GM12878 (cell line): ENCODE results near the gene NCBP2L. TPM values are rescaled to one million over a fixed set of nuclear protein-coding genes. Genes with fewer than 3 reads are reported as not detected.

ENCODE experiments used
- ATAC-seq: fragments of 200-7000 bp; cut with Tn5 transposase; 3 replicates; pipeline ENCODE4 v1.9.1; 2020; ENCODE audit warnings: mild to moderate bottlenecking, moderate library complexity
- BruUV-seq: library from RNA; stranded (reverse); fragments of 400-500 nt; replicated peaks from 2 replicates; lab custom pipeline; 2021; lab: Mats Ljungman, UMichigan
- CTCF ChIA-PET: fragments of 300-600 bp; sonication (Branson Sonifier 250); formaldehyde crosslinking; extraction: SDS; loops from one replicate; lab custom pipeline; 2021; ENCODE audit warnings: inconsistent platforms; lab: Yijun Ruan, JAX
- POLR2A ChIA-PET: fragments of 350-600 bp; formaldehyde crosslinking; extraction: SDS; loops from one replicate; lab custom pipeline; 2021; ENCODE audit warnings: inconsistent platforms; lab: Charles Lee
- RAD21 ChIA-PET: fragments of 300-600 bp; sonication (Branson Sonifier 250); formaldehyde crosslinking; loops from one replicate; lab custom pipeline; 2023; ENCODE audit warnings: antibody characterized with exemption; ENCODE audit not compliant: unreplicated experiment; lab: Charles Lee
- SMC1A ChIA-PET: fragments of 300-600 bp; sonication (Branson Sonifier 250); formaldehyde crosslinking; loops from one replicate; lab custom pipeline; 2023; ENCODE audit not compliant: unreplicated experiment, uncharacterized antibody; lab: Charles Lee
- DNase-seq: peaks from one replicate; pipeline ENCODE4 v3.0.0-alpha.2; 2011; ENCODE audit warnings: low read depth, low spot score
- FAIRE-seq: peaks from 3 replicates; lab custom pipeline; 2011; peaks lifted over from hg19 to GRCh38; lab: Jason Lieb, UNC
- H2AFZ ChIP-seq: 2 replicates; pipeline ENCODE4 v1.6.0; 2011; ENCODE audit warnings: low read depth, low read length, control low read depth; ENCODE audit not compliant: control insufficient read depth
- H3K27ac ChIP-seq: 2 replicates; pipeline ENCODE4 v1.5.1; 2011; ENCODE audit warnings: control low read depth; ENCODE audit not compliant: control insufficient read depth, insufficient read depth
- H3K27me3 ChIP-seq, 2 experiments: replicated peaks in 1 of 2; 2 replicates each; pipeline versions ENCODE4 v1.6.0 to v1.6.1; 2011; ENCODE audit warnings: low read length in 1 of 2; ENCODE audit not compliant: control insufficient read depth in 2 of 2, insufficient read depth in 2 of 2
- H3K36me3 ChIP-seq, 2 experiments: 2 replicates each; pipeline ENCODE4 v1.5.1; 2011; ENCODE audit warnings: low read length in 1 of 2; ENCODE audit not compliant: control insufficient read depth in 2 of 2, insufficient read depth in 2 of 2
- H3K4me1 ChIP-seq: 2 replicates; pipeline ENCODE4 v1.6.1; 2011; ENCODE audit warnings: mild to moderate bottlenecking, low read length, moderate library complexity, mixed read lengths; ENCODE audit not compliant: control insufficient read depth, insufficient read depth
- H3K4me2 ChIP-seq: 2 replicates; pipeline ENCODE4 v1.6.0; 2011; ENCODE audit warnings: control low read depth; ENCODE audit not compliant: control insufficient read depth, insufficient read depth
- H3K4me3 ChIP-seq: fragments of 200-600 bp; sonication (generic); 2 replicates; pipeline ENCODE4 v1.5.1; 2016
- H3K79me2 ChIP-seq: 2 replicates; pipeline ENCODE4 v1.6.0; 2011; ENCODE audit warnings: low read length; ENCODE audit not compliant: control insufficient read depth, insufficient read depth
- H3K9ac ChIP-seq: 2 replicates; pipeline ENCODE4 v1.8.0; 2011; ENCODE audit warnings: low read length, control low read depth, mixed read lengths; ENCODE audit not compliant: control insufficient read depth, insufficient read depth
- H3K9me3 ChIP-seq: replicated peaks from 3 replicates; pipeline ENCODE4 v1.5.1; 2011; ENCODE audit warnings: mild to moderate bottlenecking, low read length; ENCODE audit not compliant: control insufficient read depth, insufficient read depth
- H4K20me1 ChIP-seq: 2 replicates; pipeline ENCODE4 v1.6.0; 2011; ENCODE audit not compliant: control insufficient read depth, insufficient read depth
- KAT2A ChIP-seq: conservative IDR thresholded peaks from 2 replicates; pipeline ENCODE4 v1.6.1; 2011; ENCODE audit warnings: low read depth, low read length; ENCODE audit not compliant: control insufficient read depth
- MXI1 ChIP-seq: fragments of 150-350 bp; IDR thresholded peaks from 2 replicates; pipeline ENCODE4 v1.6.1; 2011; ENCODE audit warnings: low read depth, mild to moderate bottlenecking, inconsistent platforms, low read length, improper control_type of control experiment
- NR2C2 ChIP-seq: IDR thresholded peaks from 2 replicates; pipeline ENCODE4 v1.6.1; 2011; ENCODE audit warnings: borderline replicate concordance, low read depth; ENCODE audit not compliant: control insufficient read depth, insufficient read length
- RELA ChIP-seq: fragments of 450-650 bp; IDR thresholded peaks from 2 replicates; pipeline ENCODE4 v1.8.0; 2014; ENCODE audit warnings: borderline replicate concordance; ENCODE audit not compliant: partially characterized antibody
- SIN3A ChIP-seq: IDR thresholded peaks from 2 replicates; pipeline ENCODE4 v1.6.1; 2012; ENCODE audit warnings: low read depth, low read length, improper control_type of control experiment
- SREBF1 ChIP-seq: IDR thresholded peaks from 2 replicates; pipeline ENCODE4 v1.6.1; 2012; ENCODE audit warnings: mild to moderate bottlenecking, low read length
- USF2 ChIP-seq: IDR thresholded peaks from 2 replicates; pipeline ENCODE4 v1.6.1; 2011; ENCODE audit warnings: low read depth, low read length, improper control_type of control experiment, borderline replicate concordance
- ZNF592 ChIP-seq: fragments of 450-650 bp; IDR thresholded peaks from 2 replicates; pipeline ENCODE4 v1.6.1; 2017; ENCODE audit warnings: mild to moderate bottlenecking, moderate library complexity
- WGBS: methylation state at CpG from one replicate; pipeline ENCODE4 v1.1.6; 2016; ENCODE audit warnings: low lambda C conversion rate; ENCODE audit not compliant: insufficient replicate concordance, insufficient coverage; ENCODE audit errors: missing lambda C conversion rate; 5-methylcytosine and 5-hydroxymethylcytosine counted together
- in situ Hi-C: fragments of 300-500 bp; cut with MboI; formaldehyde crosslinking; loops from 9 replicates; pipeline ENCODE4 v1.14.3; 2018; ENCODE audit warnings: mixed read lengths
- intact Hi-C: fragments of 100-400 bp; cut with micrococcal nuclease; formaldehyde crosslinking; loops from one replicate; pipeline ENCODE4 v1.14.2; 2022; ENCODE audit not compliant: unreplicated experiment
- polyA plus RNA-seq, 11 experiments: library from polyadenylated mRNA; depleted of rRNA in 4 of 11; unstranded in 6 of 11; stranded (reverse) in 5 of 11; fragments of >200 nt; fragmentation: Nextera tagmentation in 4 of 11; fragmentation: Illumina TruSeq in 1 of 11; extraction: Ambion mirVana in 4 of 11; extraction: Trizol in 1 of 11; gene quantifications; 1 replicate in 1 of 11; 2 replicates in 10 of 11; pipeline versions ENCODE4 v1.2.1 to v1.2.3, GENCODE V29; 2011 to 2016; ENCODE audit warnings: inconsistent platforms in 2 of 11, missing spikeins in 2 of 11, low read depth in 1 of 11
- total RNA-seq, 4 experiments: library from RNA; depleted of rRNA in 3 of 4; stranded (reverse); fragments of >200 nt in 3 of 4; fragmentation: Illumina TruSeq in 1 of 4; extraction: Trizol in 1 of 4; gene quantifications; 2 replicates each; pipeline versions ENCODE4 v1.2.1 to v1.2.3, GENCODE V29; 2013 to 2021

Gene NCBP2L
- total and polyA plus RNA-seq, 10 of the 15 experiments (the other 5 are each of a cell fraction or from before 2014, with no cell fraction given): not detected

GRCh38 chrX:107827030-107827831, 49.7 kb downstream of the NCBP2L start:
- H2AFZ ChIP-seq: no peak overlapping the region
- RAD21 ChIA-PET: no interaction called here
- SMC1A ChIA-PET: interaction anchor here (0.7 kb wide), 1 partner anchor 173 kb away, joined by 3 read pairs; no protein-coding TSS in a partner anchor
- no peaks in the 10 kb centered on the region for H3K36me3 ChIP-seq
- no peaks in the 10 kb centered on the region for H3K4me1 ChIP-seq
- WGBS: 46% methylated on average over 13 of the region's 13 CpGs
- POLR2A ChIA-PET: no interaction called here
- CTCF ChIA-PET: no interaction called here
- intact Hi-C loops: no loop called here
- no peak for DNase-seq
- 0 out of 2 replicates have a peak overlapping the region, but pooled peaks have one; percentile 38 for H3K4me2 ChIP-seq
- in situ Hi-C loops: no loop called here
- H3K9me3 ChIP-seq: no peaks in the 10 kb centered on the region
- no peak overlapping the region for H3K27ac ChIP-seq
- no peak overlapping the region for H3K4me3 ChIP-seq
- no peak for TF ChIP-seq USF2
- no peak for TF ChIP-seq KAT2A
- TF ChIP-seq SREBF1: no peak
- no peak for TF ChIP-seq ZNF592
- TF ChIP-seq NR2C2: no peak
- no peak for TF ChIP-seq MXI1
- no peak for TF ChIP-seq SIN3A
- no peak for TF ChIP-seq RELA
- no peaks in the 10 kb centered on the region for H3K79me2 ChIP-seq
- BruUV-seq: no TSS peak
- no peaks in the 10 kb centered on the region; the same call in 1 of the 2 replicates for H4K20me1 ChIP-seq
- H3K9ac ChIP-seq: no peak overlapping the region
- ATAC-seq: no peak
- H3K27me3 ChIP-seq: 0 out of 4 replicates have a peak, but pooled peaks cover 0 to 4% of the 10 kb centered on the region in 2 experiments
- no peak for FAIRE-seq
